HEK293 (cell line): Measurements from ENCODE around the gene GPBP1.

Source experiments
- CTCF ChIA-PET: fragments of 350-600 bp; formaldehyde crosslinking; extraction: SDS; loops from one replicate; lab custom pipeline; 2021; ENCODE audit warnings: antibody characterized with exemption; lab: Yijun Ruan, JAX
- POLR2A ChIA-PET: fragments of 300-600 bp; formaldehyde crosslinking; extraction: SDS; loops from one replicate; lab custom pipeline; 2020; ENCODE audit warnings: antibody characterized with exemption, inconsistent platforms; lab: Yijun Ruan, JAX
- H3K27ac ChIP-seq: fragments of 200-500 bp; sonication (Bioruptor generic); 2 replicates; pipeline ENCODE4 v1.5.1; 2014; ENCODE audit warnings: low read depth, low read length, control low read depth, inconsistent platforms; ENCODE audit errors: extremely low read depth
- H3K36me3 ChIP-seq, 2 experiments: fragments of 200-500 bp in 1 of 2; sonication (Bioruptor generic) in 1 of 2; 1 replicate in 1 of 2; 2 replicates in 1 of 2; pipeline ENCODE4 v1.5.1; 2014 to 2017; ENCODE audit warnings: inconsistent platforms in 2 of 2, low read length in 2 of 2; ENCODE audit not compliant: control insufficient read depth in 2 of 2, insufficient read depth in 1 of 2
- H3K4me1 ChIP-seq: fragments of 200-500 bp; sonication (Bioruptor generic); 2 replicates; pipeline ENCODE4 v1.5.1; 2014; ENCODE audit warnings: mild to moderate bottlenecking, low read length, inconsistent platforms; ENCODE audit not compliant: control insufficient read depth, insufficient read depth
- H3K4me3 ChIP-seq: 2 replicates; pipeline ENCODE4 v1.5.1; 2011; ENCODE audit warnings: low read depth, mild to moderate bottlenecking, control low read depth, low read length, moderate library complexity
- H3K9me3 ChIP-seq: fragments of 200-500 bp; sonication (Bioruptor generic); 2 replicates; pipeline ENCODE4 v1.5.1; 2014; ENCODE audit warnings: low read depth, low read length, inconsistent platforms; ENCODE audit not compliant: control insufficient read depth, insufficient read depth
- GLIS2 ChIP-seq: fragments of 450-650 bp; formaldehyde crosslinking; IDR thresholded peaks from 2 replicates; pipeline ENCODE4 v1.5.1; 2016; ENCODE audit warnings: missing biosample characterization, missing genetic modification characterization
- KLF7 ChIP-seq: fragments of 450-650 bp; formaldehyde crosslinking; IDR thresholded peaks from 2 replicates; pipeline ENCODE4 v1.5.1; 2016; ENCODE audit warnings: missing biosample characterization, missing genetic modification characterization, borderline replicate concordance
- KLF9 ChIP-seq: fragments of 450-650 bp; formaldehyde crosslinking; IDR thresholded peaks from 2 replicates; pipeline ENCODE4 v1.5.1; 2016; ENCODE audit warnings: missing biosample characterization, missing genetic modification characterization, low read depth
- PRDM1 ChIP-seq: fragments of 450-650 bp; formaldehyde crosslinking; IDR thresholded peaks from 2 replicates; pipeline ENCODE4; 2016; ENCODE audit warnings: missing biosample characterization, missing genetic modification characterization
- ZBTB10 ChIP-seq: fragments of 450-650 bp; formaldehyde crosslinking; IDR thresholded peaks from 2 replicates; pipeline ENCODE4 v1.5.1; 2016; ENCODE audit warnings: missing biosample characterization, missing genetic modification characterization
- ZBTB6 ChIP-seq: fragments of 450-650 bp; formaldehyde crosslinking; IDR thresholded peaks from 2 replicates; pipeline ENCODE4 v1.5.1; 2017; ENCODE audit warnings: missing biosample characterization, missing genetic modification characterization
- ZNF157 ChIP-seq: fragments of 450-650 bp; formaldehyde crosslinking; IDR thresholded peaks from 2 replicates; pipeline ENCODE4 v1.5.1; 2016; ENCODE audit warnings: missing biosample characterization, missing genetic modification characterization
- ZNF280C ChIP-seq: fragments of 450-650 bp; formaldehyde crosslinking; IDR thresholded peaks from 2 replicates; pipeline ENCODE4 v1.5.1; 2016; ENCODE audit warnings: missing biosample characterization, missing genetic modification characterization
- ZNF404 ChIP-seq: fragments of 450-650 bp; formaldehyde crosslinking; IDR thresholded peaks from 2 replicates; pipeline ENCODE4 v1.5.1; 2017; ENCODE audit warnings: missing biosample characterization, missing genetic modification characterization
- ZNF560 ChIP-seq: fragments of 450-650 bp; formaldehyde crosslinking; IDR thresholded peaks from 2 replicates; pipeline ENCODE4 v1.5.1; 2017; ENCODE audit warnings: missing biosample characterization, missing genetic modification characterization, borderline replicate concordance
- ZNF585B ChIP-seq: fragments of 450-650 bp; formaldehyde crosslinking; IDR thresholded peaks from 2 replicates; pipeline ENCODE4 v1.5.1; 2016; ENCODE audit warnings: missing biosample characterization, missing genetic modification characterization
- ZNF624 ChIP-seq: fragments of 450-650 bp; formaldehyde crosslinking; IDR thresholded peaks from 2 replicates; pipeline ENCODE4 v1.5.1; 2017; ENCODE audit warnings: missing biosample characterization, missing genetic modification characterization
- ZNF654 ChIP-seq: fragments of 450-650 bp; formaldehyde crosslinking; IDR thresholded peaks from 2 replicates; pipeline ENCODE4 v1.5.1; 2016; ENCODE audit warnings: low read depth, missing biosample characterization, missing genetic modification characterization
- ZNF704 ChIP-seq: fragments of 450-650 bp; formaldehyde crosslinking; IDR thresholded peaks from 2 replicates; pipeline ENCODE4 v1.5.1; 2016; ENCODE audit warnings: missing biosample characterization, missing genetic modification characterization

GPBP1 gene

GRCh38 chr5:57225553-57225952 lies 51.7 kb downstream of the GPBP1 start (continued):
- TF ChIP-seq ZBTB10 (tag by site-specific recombination) (no peak), ZNF585B (tag by site-specific recombination) (no peak)

GRCh38 chr5:57229313-57229712 lies 55.5 kb downstream of the GPBP1 start:
- H3K4me3 ChIP-seq = no peak overlapping the region
- no peaks in the 10 kb centered on the region for H3K4me1 ChIP-seq
- H3K27ac ChIP-seq = no peak overlapping the region
- no peaks in the 10 kb centered on the region for H3K9me3 ChIP-seq
- peaks cover 24 to 47% of the 10 kb centered on the region in 2 experiments for H3K36me3 ChIP-seq
- ChIA-PET CTCF (interaction anchor here (0.6 kb wide), 1 partner anchor 325 kb away, joined by 3 read pairs; no protein-coding TSS in a partner anchor), POLR2A (no interaction called here)
- TF ChIP-seq PRDM1 (tag by site-specific recombination) = peak; percentile 96
- no peak for TF ChIP-seq ZNF157 (tag by site-specific recombination)

GRCh38 chr5:57231607-57232006 lies 57.7 kb downstream of the GPBP1 start:
- H3K27ac ChIP-seq = no peak overlapping the region
- POLR2A ChIA-PET = no interaction called here
- H3K36me3 ChIP-seq = peaks cover 33 to 46% of the 10 kb centered on the region in 2 experiments

More at GRCh38 chr5:57231607-57232006, 57.7 kb downstream of the GPBP1 start:
- TF ChIP-seq ZNF624 = no peak
- TF ChIP-seq KLF9 = no peak
- no peak for TF ChIP-seq ZNF280C (tag by site-specific recombination)
- no peak for TF ChIP-seq KLF7 (tag by site-specific recombination)
- TF ChIP-seq ZBTB6 (tag by site-specific recombination) = no peak
- no peak for TF ChIP-seq ZNF704 (tag by site-specific recombination)
- no peak for TF ChIP-seq GLIS2 (tag by site-specific recombination)
- no peak for TF ChIP-seq ZNF654 (tag by site-specific recombination)
- no peak for TF ChIP-seq ZNF404 (tag by site-specific recombination)
- no peak for TF ChIP-seq ZNF560 (tag by site-specific recombination)
- Histone ChIP-seq H3K9me3 (no peaks in the 10 kb centered on the region), H3K4me3 (no peak overlapping the region), H3K4me1 (no peaks in the 10 kb centered on the region)
- CTCF ChIA-PET = no interaction called here
